ENCODE data around the gene PURB. TPM values are rescaled to one million over a fixed set of nuclear protein-coding genes. Genes with fewer than 3 reads are reported as not detected.

PURB gene
- total RNA-seq, 1 donor from 2014 or later = 21.9 TPM

Other genes starting within 250 kb of the PURB start
- gene ZMIZ2, start 136.7 kb downstream of the PURB start, total RNA-seq = 68.5 to 73.5 TPM (median 72.6 TPM) in 3 replicates
- gene PPIA, start 88.8 kb downstream of the PURB start, total RNA-seq = 1,108 to 1,479 TPM (median 1,462 TPM) in 3 replicates
- 119 to 139 TPM (median 126 TPM) in 3 replicates for gene H2AZ2, start 37.4 kb downstream of the PURB start, total RNA-seq
- gene MYO1G, start 93.5 kb upstream of the PURB start, total RNA-seq = 0.05 to 0.36 TPM in 2 of 3 replicates, not detected in the other
- 43.7 to 53.7 TPM (median 47.8 TPM) in 3 replicates for gene CCM2, start 114.7 kb upstream of the PURB start, total RNA-seq
- gene NACAD, start 203.4 kb upstream of the PURB start, total RNA-seq = 12.4 to 21.9 TPM (median 19.0 TPM) in 3 replicates
- 39.5 to 45.7 TPM (median 43.7 TPM) in 3 replicates for gene TBRG4, start 226.2 kb upstream of the PURB start, total RNA-seq